HepG2 (cell line): ENCODE results near the gene NPAS2. TPM values are rescaled to one million over a fixed set of nuclear protein-coding genes. Genes with fewer than 3 reads are reported as not detected.

ENCODE experiments used
- ATAC-seq: fragments of 200-7000 bp; cut with Tn5 transposase; 3 replicates; pipeline ENCODE4 v1.9.1; 2020; ENCODE audit warnings: mild to moderate bottlenecking, moderate library complexity
- BruUV-seq: library from RNA; stranded (reverse); fragments of 400-500 nt; replicated peaks from 2 replicates; lab custom pipeline; 2021; lab: Mats Ljungman, UMichigan
- CTCF ChIA-PET: fragments of 300-600 bp; formaldehyde crosslinking; extraction: SDS; loops from one replicate; lab custom pipeline; 2021; ENCODE audit warnings: low total read pairs, inconsistent platforms, low intra/inter-chr PET ratio; lab: Yijun Ruan, JAX
- POLR2A ChIA-PET: fragments of 350-600 bp; sonication (Branson Sonifier 250); formaldehyde crosslinking; loops from one replicate; lab custom pipeline; 2020; ENCODE audit warnings: antibody characterized with exemption, inconsistent platforms; lab: Yijun Ruan, JAX
- DNase-seq: peaks from one replicate; pipeline ENCODE4 v3.0.0-alpha.2; 2015; ENCODE audit warnings: low spot score
- FAIRE-seq: peaks from 3 replicates; lab custom pipeline; 2011; peaks lifted over from hg19 to GRCh38; lab: Jason Lieb, UNC
- H2AFZ ChIP-seq: one replicate; pipeline ENCODE4 v1.6.1; 2011; ENCODE audit warnings: low read length, inconsistent platforms
- H3K27ac ChIP-seq: fragments of 300-600 bp; 3 replicates; pipeline ENCODE4 v1.8.0; 2011; ENCODE audit warnings: mixed run types, mild to moderate bottlenecking, mixed read lengths, low read length, inconsistent platforms; ENCODE audit not compliant: insufficient read depth; ENCODE audit errors: extremely low read length
- H3K27me3 ChIP-seq, 2 experiments: fragments of 200-600 bp in 1 of 2; 2 replicates in 1 of 2; 3 replicates in 1 of 2; pipeline versions ENCODE4 v1.6.0 to v1.8.0; 2011; ENCODE audit warnings: low read length in 2 of 2, mild to moderate bottlenecking in 2 of 2, moderate library complexity in 2 of 2, inconsistent platforms in 1 of 2; ENCODE audit not compliant: insufficient read depth in 2 of 2, control insufficient read depth in 1 of 2
- H3K36me3 ChIP-seq, 2 experiments: fragments of 200-600 bp in 1 of 2; replicated peaks in 1 of 2; 2 replicates in 1 of 2; 3 replicates in 1 of 2; pipeline versions ENCODE4 v1.5.1 to v1.8.0; 2011; ENCODE audit warnings: low read length in 2 of 2, inconsistent platforms in 1 of 2; ENCODE audit not compliant: insufficient read depth in 2 of 2, control insufficient read depth in 1 of 2
- H3K4me1 ChIP-seq: 2 replicates; pipeline ENCODE4 v1.5.1; 2012; ENCODE audit warnings: low read length, inconsistent platforms; ENCODE audit not compliant: insufficient read depth
- H3K4me2 ChIP-seq: 2 replicates; pipeline ENCODE4 v1.6.0; 2011; ENCODE audit warnings: low read depth, low read length, inconsistent platforms
- H3K4me3 ChIP-seq, 3 experiments: fragments of 200-600 bp in 1 of 3; sonication (generic), shearing (Covaris generic) in 1 of 3; replicated peaks in 1 of 3; 2 replicates each; pipeline ENCODE4 v1.5.1; 2011 to 2016; ENCODE audit warnings: low read length in 3 of 3, inconsistent platforms in 2 of 3, low read depth in 2 of 3, mild to moderate bottlenecking in 2 of 3, control low read depth in 1 of 3, mixed read lengths in 1 of 3; ENCODE audit not compliant: insufficient read depth in 1 of 3
- H3K79me2 ChIP-seq: one replicate; pipeline ENCODE4 v1.6.1; 2011; ENCODE audit warnings: low read length, inconsistent platforms; ENCODE audit not compliant: insufficient read depth
- H3K9ac ChIP-seq: 2 replicates; pipeline ENCODE4 v1.6.0; 2011; ENCODE audit warnings: mild to moderate bottlenecking, low read depth, low read length, inconsistent platforms; ENCODE audit not compliant: insufficient read depth
- H3K9me3 ChIP-seq: 2 replicates; pipeline ENCODE4 v1.5.1; 2012; ENCODE audit warnings: mild to moderate bottlenecking, low read length
- H4K20me1 ChIP-seq: 2 replicates; pipeline ENCODE4 v1.6.0; 2011; ENCODE audit warnings: inconsistent platforms, mild to moderate bottlenecking, low read length, moderate library complexity; ENCODE audit not compliant: insufficient read depth
- ERF ChIP-seq: IDR thresholded peaks from 2 replicates; pipeline ENCODE4 v1.6.1; 2018; ENCODE audit warnings: missing biosample characterization, missing genetic modification reagents
- KDM5B ChIP-seq: sonication (generic); formaldehyde crosslinking; IDR thresholded peaks from 2 replicates; pipeline ENCODE4 v1.4.0; 2020; ENCODE audit warnings: missing genetic modification reagents, mild to moderate bottlenecking, borderline replicate concordance
- NFE2L2 ChIP-seq: fragments of 150-350 bp; IDR thresholded peaks from 2 replicates; pipeline ENCODE4 v1.6.1; 2014; ENCODE audit warnings: low read length
- NFIC ChIP-seq: IDR thresholded peaks from 2 replicates; pipeline ENCODE4 v1.6.1; 2012; ENCODE audit warnings: mild to moderate bottlenecking, low read length, inconsistent platforms
- SIX4 ChIP-seq: sonication (generic); formaldehyde crosslinking; IDR thresholded peaks from 2 replicates; pipeline ENCODE4 v1.4.0; 2020; ENCODE audit warnings: missing genetic modification reagents
- TMF1 ChIP-seq: sonication (generic); formaldehyde crosslinking; IDR thresholded peaks from 2 replicates; pipeline ENCODE4 v1.8.1; 2022; ENCODE audit warnings: low read depth, missing genetic modification reagents
- ZBTB42 ChIP-seq: sonication (generic); formaldehyde crosslinking; IDR thresholded peaks from 2 replicates; pipeline ENCODE4 v1.5.0; 2020; ENCODE audit warnings: mild to moderate bottlenecking, missing genetic modification reagents
- ZC3H4 ChIP-seq: sonication (generic); formaldehyde crosslinking; IDR thresholded peaks from 2 replicates; pipeline ENCODE4 v1.4.0; 2020; ENCODE audit warnings: missing genetic modification reagents, borderline replicate concordance
- ZFP1 ChIP-seq: IDR thresholded peaks from 2 replicates; pipeline ENCODE4 v1.6.1; 2016
- ZNF30 ChIP-seq: sonication (generic); formaldehyde crosslinking; IDR thresholded peaks from 2 replicates; pipeline ENCODE4 v1.5.0; 2020; ENCODE audit warnings: mild to moderate bottlenecking, missing genetic modification reagents
- in situ Hi-C: cut with HindIII; loops from 2 replicates; pipeline ENCODE4 v1.10.0; 2017; ENCODE audit warnings: low pct_unique_long_range_greater_than_20kb; ENCODE audit not compliant: extremely low pct_ligation_motif_present
- intact Hi-C: fragments of 100-400 bp; cut with micrococcal nuclease; formaldehyde crosslinking; loops from one replicate; pipeline ENCODE4 v1.10.0; 2022; ENCODE audit not compliant: unreplicated experiment
- polyA plus RNA-seq, 8 experiments: library from polyadenylated mRNA; depleted of rRNA in 3 of 8; stranded (reverse) in 7 of 8; unstranded in 1 of 8; fragments of >200 nt; fragmentation: Illumina TruSeq in 4 of 8; extraction: Trizol in 4 of 8; gene quantifications; 2 replicates each; pipeline versions ENCODE4 v1.2.1 to v1.2.3, GENCODE V29; 2011 to 2016; ENCODE audit warnings: low read depth in 4 of 8, missing spikeins in 1 of 8, mixed read lengths in 1 of 8; ENCODE audit not compliant: insufficient read depth in 1 of 8
- total RNA-seq, 5 experiments: library from RNA; depleted of rRNA; stranded (reverse); fragments of >200 nt; fragmentation: Illumina TruSeq; extraction: Trizol; gene quantifications; 2 replicates each; pipeline ENCODE4 v1.2.3, GENCODE V29; 2016; ENCODE audit warnings: low read depth in 1 of 5
- TF ChIP-seq, protein P1 (sequence below): IDR thresholded peaks from 2 replicates; pipeline ENCODE4 v1.4.0; 2020; ENCODE audit warnings: mild to moderate bottlenecking, missing genetic modification reagents
- TF ChIP-seq, protein P2 (sequence below): sonication (generic); formaldehyde crosslinking; IDR thresholded peaks from 2 replicates; pipeline ENCODE4 v1.4.0; 2020; ENCODE audit warnings: missing genetic modification reagents, low read depth, mild to moderate bottlenecking, borderline replicate concordance

NPAS2 gene
- total and polyA plus RNA-seq, 2 of the 13 experiments (the other 11 are each of a cell fraction or from before 2014, with no cell fraction given) = 14.8 to 37.5 TPM

DNA sequence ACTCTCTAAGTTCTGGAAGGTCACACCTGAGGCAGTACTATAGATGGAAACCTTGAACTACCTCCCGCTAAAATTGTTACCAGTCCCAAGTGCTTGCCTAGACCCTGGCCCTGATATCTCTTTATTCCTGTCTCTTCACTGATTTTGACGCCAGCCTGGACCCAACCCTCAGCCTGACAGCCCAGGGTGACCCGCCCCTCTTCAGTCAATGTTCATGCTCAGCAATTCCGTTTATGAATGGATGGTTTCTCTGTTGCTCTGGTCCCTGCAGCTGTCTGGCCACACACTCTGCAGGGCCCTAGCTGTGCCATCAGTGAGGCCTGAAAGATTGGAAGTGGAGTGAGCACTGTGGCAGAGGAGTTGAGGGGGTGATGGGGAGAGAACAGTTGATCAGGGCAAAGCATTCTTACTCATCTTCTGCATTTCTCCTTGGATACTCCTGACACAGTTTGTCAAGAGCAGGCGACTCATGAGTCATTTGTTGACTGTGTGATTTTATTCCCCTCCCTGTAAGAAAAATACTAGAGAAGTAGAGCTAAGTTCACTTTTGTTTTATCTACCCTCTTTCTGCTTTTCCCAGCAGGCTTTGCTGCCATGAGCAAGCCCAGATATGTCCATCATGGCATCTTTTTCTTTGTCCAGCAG is 46.0 kb downstream of the NPAS2 start (continued):
- TF ChIP-seq, protein P1, sequence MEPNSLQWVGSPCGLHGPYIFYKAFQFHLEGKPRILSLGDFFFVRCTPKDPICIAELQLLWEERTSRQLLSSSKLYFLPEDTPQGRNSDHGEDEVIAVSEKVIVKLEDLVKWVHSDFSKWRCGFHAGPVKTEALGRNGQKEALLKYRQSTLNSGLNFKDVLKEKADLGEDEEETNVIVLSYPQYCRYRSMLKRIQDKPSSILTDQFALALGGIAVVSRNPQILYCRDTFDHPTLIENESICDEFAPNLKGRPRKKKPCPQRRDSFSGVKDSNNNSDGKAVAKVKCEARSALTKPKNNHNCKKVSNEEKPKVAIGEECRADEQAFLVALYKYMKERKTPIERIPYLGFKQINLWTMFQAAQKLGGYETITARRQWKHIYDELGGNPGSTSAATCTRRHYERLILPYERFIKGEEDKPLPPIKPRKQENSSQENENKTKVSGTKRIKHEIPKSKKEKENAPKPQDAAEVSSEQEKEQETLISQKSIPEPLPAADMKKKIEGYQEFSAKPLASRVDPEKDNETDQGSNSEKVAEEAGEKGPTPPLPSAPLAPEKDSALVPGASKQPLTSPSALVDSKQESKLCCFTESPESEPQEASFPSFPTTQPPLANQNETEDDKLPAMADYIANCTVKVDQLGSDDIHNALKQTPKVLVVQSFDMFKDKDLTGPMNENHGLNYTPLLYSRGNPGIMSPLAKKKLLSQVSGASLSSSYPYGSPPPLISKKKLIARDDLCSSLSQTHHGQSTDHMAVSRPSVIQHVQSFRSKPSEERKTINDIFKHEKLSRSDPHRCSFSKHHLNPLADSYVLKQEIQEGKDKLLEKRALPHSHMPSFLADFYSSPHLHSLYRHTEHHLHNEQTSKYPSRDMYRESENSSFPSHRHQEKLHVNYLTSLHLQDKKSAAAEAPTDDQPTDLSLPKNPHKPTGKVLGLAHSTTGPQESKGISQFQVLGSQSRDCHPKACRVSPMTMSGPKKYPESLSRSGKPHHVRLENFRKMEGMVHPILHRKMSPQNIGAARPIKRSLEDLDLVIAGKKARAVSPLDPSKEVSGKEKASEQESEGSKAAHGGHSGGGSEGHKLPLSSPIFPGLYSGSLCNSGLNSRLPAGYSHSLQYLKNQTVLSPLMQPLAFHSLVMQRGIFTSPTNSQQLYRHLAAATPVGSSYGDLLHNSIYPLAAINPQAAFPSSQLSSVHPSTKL (CRISPR knock-in tag) = peak; percentile 46; the same call in 1 of the 2 replicates
- TF ChIP-seq KDM5B (no peak), TMF1 (CRISPR knock-in tag) (no peak)
- TF ChIP-seq, protein P2, sequence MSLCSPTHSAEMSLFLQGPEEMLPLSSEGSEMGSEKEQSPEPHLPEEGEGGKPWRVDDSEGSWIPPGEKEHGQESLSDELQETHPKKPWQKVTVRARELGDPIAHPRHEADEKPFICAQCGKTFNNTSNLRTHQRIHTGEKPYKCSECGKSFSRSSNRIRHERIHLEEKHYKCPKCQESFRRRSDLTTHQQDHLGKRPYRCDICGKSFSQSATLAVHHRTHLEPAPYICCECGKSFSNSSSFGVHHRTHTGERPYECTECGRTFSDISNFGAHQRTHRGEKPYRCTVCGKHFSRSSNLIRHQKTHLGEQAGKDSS (CRISPR knock-in tag) = peak; percentile 83

DNA sequence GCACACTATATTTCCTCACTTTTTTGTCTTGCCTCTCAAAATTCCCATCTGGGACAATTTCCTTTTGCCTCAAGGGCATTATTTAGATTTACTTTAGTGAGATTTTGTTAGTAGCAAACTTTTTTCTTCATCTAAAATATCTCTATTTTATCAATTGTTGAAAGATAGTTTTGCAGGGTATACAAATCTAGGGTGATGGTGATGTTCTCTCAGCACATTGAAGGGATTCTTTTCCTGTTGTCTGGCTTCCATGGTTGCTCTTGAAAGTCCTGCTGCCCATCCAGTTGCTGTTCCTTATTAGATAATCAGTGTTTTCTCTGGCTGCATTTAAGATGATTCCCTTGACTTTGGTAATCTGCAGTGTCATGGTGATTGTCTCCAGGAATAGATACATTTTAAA is 48.1 kb downstream of the NPAS2 start:
- peaks cover 1 to 10% of the 10 kb centered on the region in 2 experiments; a peak in 3 of 5 replicates for H3K36me3 ChIP-seq
- ChIA-PET CTCF (no interaction called here), POLR2A (no interaction called here)
- no peaks in the 10 kb centered on the region for H3K27me3 ChIP-seq
- no peak for DNase-seq
- in situ Hi-C loops (no loop called here), intact Hi-C loops (no loop called here)
- H3K79me2 ChIP-seq = peaks cover 82% of the 10 kb centered on the region
- FAIRE-seq = no peak
- no peak overlapping the region for H3K27ac ChIP-seq
- H3K4me3 ChIP-seq = no peak overlapping the region
- BruUV-seq = no TSS peak
- H3K9me3 ChIP-seq = peaks cover 7% of the 10 kb centered on the region
- H4K20me1 ChIP-seq = peaks cover 11% of the 10 kb centered on the region; the same call in 1 of the 2 replicates
- H3K4me1 ChIP-seq = peaks cover 60% of the 10 kb centered on the region
- H3K9ac ChIP-seq = no peak overlapping the region
- no peak overlapping the region for H2AFZ ChIP-seq
- TF ChIP-seq ZNF30 (no peak), NFE2L2 (peak; percentile 18; the same call in 1 of the 2 replicates), ZFP1 (CRISPR knock-in tag) (peak; percentile 99), ZBTB42 (CRISPR knock-in tag) (no peak), ERF (CRISPR knock-in tag) (no peak), NFIC (no peak), ZC3H4 (no peak), SIX4 (CRISPR knock-in tag) (no peak)
- no peak overlapping the region for H3K4me2 ChIP-seq
- ATAC-seq = no peak
